ENCODE data around the gene FANCI. TPM values are rescaled to one million over a fixed set of nuclear protein-coding genes. Genes with fewer than 3 reads are reported as not detected.

FANCI gene
- total RNA-seq = 25.8 and 38.9 TPM in 2 replicates

DNA sequence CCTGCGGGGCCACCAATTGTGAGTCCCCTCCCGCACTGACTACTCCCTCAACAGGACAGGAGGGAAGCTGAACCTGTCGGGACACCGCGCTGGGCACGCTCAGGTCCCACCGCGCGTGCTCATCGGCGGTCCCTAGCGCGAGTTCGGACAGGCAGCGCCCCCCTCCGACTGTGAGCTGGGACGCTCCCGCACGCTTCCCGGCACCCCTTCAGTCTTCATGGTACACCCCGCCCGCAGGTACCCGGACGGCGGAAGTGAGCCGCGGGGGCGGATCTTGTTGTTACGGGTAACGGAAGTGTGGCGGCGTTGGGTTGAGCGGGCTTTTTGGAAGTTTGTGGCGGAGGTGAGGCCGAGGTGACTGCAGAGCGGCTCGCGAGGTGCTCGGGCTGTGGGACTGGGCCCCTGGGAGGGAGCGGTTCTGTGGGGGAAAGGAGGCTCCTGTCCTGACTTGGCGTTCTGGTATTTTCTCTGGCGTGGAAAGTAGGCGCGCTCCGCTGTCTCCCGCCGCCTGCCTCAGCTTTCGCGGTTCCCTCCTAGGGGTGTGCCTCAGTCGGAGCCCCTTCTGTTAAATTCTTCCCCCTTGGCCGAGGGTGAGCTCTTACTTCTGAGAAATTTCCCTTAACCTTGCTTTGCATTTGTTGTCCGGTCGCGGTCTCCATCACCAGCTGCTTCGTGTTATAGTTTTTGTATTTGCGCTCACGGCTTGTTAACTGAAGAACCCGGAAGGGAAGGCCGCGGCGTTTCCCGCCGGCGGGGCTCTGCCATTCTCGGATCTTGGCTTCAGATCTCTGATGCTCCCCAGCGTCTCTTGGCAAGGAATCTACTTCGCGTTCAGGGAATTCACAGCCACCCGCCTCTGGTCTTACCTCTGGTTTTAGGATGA is at the start of gene FANCI:
Gene FANCI (plus strand): TSS at position 289 of the 883 bp plus-strand sequence. CDS start 3,669 bp downstream, outside the sequence.

DNA sequence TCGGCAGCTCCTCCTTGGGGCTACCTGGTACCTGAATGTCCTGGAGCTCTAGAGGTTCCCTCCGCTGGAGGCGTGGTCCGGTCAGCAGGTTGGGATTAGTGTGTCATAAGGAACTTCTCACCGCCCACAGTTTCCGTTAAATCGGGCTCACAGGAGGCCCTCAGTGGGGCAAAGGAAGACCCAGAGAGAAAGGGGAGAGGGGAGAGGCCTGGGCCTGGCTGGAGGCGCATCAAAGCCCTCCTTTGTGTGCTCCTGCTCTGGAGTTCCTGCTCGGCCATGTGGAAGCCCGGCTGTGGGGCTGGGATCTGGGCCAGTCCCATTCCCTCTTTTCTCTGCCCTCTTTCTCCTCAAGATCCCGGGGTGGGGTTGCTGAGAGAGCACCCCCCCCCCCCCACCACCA is 22.2 kb upstream of the FANCI start, which contains the start of gene RLBP1:
Gene RLBP1 (minus strand): TSS at position 37 of the 400 bp plus-strand sequence. CDS start 2,604 bp downstream, outside the sequence.

DNA sequence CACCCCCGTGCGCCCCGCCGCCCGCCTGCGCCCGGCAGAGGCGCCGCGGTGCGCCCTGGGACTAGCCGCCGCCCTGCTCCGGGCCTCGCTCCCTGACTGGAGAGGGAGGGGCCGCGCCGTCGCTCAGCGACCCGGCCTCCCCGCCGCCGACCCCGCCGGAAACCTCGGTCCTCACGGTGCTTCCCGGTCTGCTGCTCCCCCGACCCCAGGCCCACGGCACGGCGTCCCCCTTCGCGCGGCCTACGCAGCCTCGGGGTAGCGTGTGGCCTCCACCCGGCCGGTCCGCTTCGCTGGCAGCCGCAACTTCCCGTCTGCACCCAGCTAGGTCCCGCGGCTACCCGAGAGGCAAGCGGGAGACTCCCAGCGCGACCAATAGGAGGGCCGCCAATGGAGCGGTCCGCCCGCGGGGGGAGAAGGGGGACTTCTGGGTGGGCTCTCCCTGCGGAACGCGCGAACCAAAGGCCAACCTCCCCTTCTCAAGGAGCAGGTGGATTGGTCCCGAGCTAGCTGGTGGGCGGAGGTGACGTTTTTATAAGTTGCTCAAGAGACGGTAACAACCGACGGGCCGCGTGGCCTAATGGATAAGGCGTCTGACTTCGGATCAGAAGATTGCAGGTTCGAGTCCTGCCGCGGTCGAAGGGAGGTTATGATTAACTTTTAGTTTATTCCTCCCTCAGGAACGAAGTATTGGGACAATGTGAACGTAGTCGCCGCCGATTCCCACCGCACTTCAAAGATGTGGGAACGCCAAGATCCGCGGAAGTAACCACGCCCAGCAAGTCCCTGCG is 90.9 kb downstream of the FANCI start, which contains the start of gene POLG:
Gene POLG (minus strand): TSS at position 315 of the 788 bp plus-strand sequence. CDS start 1,070 bp downstream, outside the sequence.

Other genes with a start within 250 kb of the FANCI start
- 33.1 and 43.4 TPM in 2 replicates for gene ABHD2, start 155.5 kb upstream of the FANCI start, total RNA-seq
- gene RLBP1, start 22.4 kb upstream of the FANCI start, total RNA-seq = not detected in 2 replicates
- gene POLG, start 90.8 kb downstream of the FANCI start, total RNA-seq = 53.6 and 78.2 TPM in 2 replicates